ENCODE measurements around the gene RNF225.
"Not testable (repeated sequence)": the region's sequence is repeated elsewhere in the genome, so short reads cannot be mapped to it uniquely, and the experiment has no call there.

The RNF225 gene

DNA sequence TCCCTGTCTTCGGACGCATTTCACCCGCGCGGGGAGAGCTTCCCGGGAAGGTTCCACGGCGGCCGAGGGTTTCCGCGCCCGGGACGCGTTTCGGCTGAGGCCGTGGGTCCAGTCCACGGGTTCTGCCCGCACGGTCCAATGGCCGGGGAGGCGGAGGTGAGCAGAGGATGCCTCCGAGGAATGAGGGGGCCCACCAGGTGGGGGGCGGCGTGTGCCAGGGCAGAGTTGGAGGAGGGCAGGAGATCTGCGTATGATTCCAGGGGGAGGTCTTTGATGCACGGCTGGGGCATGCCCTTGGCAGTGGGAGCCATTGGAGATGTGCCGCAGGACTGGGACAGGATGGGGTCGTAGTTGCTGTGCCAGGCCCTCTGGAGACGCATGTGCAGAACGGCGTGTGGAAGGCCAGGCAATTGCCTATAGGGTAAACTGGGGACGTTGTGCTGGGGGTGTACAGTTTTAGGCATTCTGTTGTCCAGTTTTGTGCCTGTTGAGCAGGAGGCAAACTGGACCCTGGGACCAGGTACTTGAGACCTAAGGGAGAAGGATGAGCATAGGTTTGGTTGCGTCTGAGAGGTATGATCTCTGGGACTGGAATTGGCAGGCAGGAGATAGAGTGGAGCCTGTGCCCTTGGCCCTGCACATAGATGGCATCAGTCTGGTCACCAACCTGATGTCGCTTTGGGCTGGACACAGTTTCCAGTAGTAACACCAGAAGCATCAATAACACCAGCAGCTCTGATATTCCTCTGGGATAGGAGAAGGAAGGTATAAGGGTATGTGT lies 13.7 kb downstream of the RNF225 start:
- DNase-seq (ENCODE audit: low read depth in 2 of 2): no peak

GRCh38 chr19:58416604-58417003 lies 21.1 kb downstream of the RNF225 start:
- no peak for DNase-seq (ENCODE audit: low read depth in 2 of 2)

DNA sequence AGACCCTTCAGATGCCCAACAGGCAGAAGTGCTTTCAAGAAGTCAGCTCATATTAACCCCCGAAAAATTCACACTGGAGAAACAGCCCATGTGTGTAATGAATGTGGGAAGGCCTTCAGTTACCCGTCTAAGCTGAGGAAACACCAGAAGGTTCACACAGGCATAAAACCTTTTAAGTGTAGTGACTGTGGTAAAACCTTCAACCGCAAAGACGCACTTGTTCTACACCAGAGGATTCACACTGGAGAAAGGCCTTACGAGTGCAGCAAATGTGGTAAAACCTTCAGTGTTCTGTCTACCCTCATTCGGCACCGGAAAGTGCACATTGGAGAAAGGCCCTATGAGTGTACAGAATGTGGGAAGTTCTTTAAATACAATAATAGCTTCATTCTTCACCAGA lies 21.6 kb downstream of the RNF225 start:
- DNase-seq (ENCODE audit: low read depth in 2 of 2): no peak

- no peak for DNase-seq (ENCODE audit: low read depth in 2 of 2)
Measured at GRCh38 chr19:58428617-58429016, 33.2 kb downstream of the RNF225 start.

DNA sequence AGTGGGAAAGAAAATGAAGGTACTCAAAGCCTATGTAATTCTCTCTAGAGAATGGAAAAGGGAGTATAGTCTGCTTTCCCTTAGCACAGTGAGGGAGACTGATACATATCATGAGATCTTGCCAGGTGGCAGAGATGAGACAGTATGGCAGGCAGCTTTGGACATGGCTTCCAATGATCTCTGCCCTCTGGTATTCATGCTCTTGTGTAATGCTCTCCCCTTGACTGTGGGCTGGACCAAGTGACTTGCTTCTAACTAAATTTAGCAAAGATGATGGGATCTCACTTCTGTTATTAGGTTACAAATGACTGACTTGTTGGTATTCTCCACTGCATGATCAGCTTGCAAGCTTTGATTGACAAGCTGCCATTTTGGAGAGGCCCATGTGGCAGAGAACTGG lies 34.3 kb downstream of the RNF225 start:
- no peak for DNase-seq (ENCODE audit: low read depth in 2 of 2)

DNA sequence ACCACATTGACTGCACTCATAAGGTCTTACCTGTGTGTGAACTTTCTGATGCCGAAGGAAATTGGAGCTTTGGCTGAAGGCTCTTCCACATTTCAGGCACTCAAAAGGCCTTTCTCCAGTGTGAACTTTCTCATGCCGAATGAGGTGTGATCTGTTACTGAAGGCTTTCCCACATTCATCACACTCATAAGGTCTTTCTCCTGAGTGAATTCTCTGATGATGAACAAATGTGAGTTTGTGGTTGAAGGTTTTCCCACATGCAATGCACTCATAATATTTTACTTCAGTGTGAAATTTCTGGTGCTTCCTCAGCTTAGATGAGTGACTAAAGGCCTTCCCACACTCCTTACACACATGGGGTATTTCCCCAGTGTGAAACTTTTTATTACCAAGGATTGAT lies 38.8 kb downstream of the RNF225 start:
- no peak for DNase-seq (ENCODE audit: low read depth in 2 of 2)

- peak; percentile 84 to 85 for DNase-seq (ENCODE audit: low read depth in 2 of 2)
Measured at GRCh38 chr19:58439576-58440554, 44.4 kb downstream of the RNF225 start, which contains the start of gene ZNF132. Gene ZNF132 (minus strand): TSS chr19:58440153. CDS start chr19:58439821, 332 bp downstream.

GRCh38 chr19:58440556-58440955 lies 45.1 kb downstream of the RNF225 start:
- no peak for DNase-seq (ENCODE audit: low read depth in 2 of 2)

- not testable (repeated sequence) for DNase-seq (ENCODE audit: low read depth in 2 of 2)
Measured at GRCh38 chr19:58442986-58443385, 47.5 kb downstream of the RNF225 start.

Measured in stimulated activated CD8-positive, alpha-beta memory T cell treated with anti-CD3 and anti-CD28 coated beads, Interleukin-7, amount 100 ng/mL, for 1 hour (primary cell).